ENCODE data around the gene MBD2.

DNA sequence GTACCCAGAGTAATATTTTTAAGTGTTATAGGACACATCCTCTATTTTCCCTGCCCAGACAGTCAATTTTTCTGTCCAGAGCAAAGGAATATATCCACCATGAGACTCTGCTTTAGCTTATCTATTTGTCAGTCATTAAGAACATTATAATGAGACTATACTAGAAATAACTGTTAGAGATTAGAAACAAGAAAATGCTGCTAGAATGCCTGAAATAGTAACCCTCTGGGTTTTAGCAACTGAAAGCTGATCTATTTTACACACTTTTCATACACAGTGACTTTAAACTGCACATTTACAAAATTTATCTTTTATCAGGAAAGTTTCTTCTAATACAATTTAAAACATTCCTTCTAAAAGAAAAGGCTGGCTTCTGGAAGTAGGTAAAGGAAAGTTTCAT lies 39.6 kb downstream of the MBD2 start:
- TF ChIP-seq, protein P1, sequence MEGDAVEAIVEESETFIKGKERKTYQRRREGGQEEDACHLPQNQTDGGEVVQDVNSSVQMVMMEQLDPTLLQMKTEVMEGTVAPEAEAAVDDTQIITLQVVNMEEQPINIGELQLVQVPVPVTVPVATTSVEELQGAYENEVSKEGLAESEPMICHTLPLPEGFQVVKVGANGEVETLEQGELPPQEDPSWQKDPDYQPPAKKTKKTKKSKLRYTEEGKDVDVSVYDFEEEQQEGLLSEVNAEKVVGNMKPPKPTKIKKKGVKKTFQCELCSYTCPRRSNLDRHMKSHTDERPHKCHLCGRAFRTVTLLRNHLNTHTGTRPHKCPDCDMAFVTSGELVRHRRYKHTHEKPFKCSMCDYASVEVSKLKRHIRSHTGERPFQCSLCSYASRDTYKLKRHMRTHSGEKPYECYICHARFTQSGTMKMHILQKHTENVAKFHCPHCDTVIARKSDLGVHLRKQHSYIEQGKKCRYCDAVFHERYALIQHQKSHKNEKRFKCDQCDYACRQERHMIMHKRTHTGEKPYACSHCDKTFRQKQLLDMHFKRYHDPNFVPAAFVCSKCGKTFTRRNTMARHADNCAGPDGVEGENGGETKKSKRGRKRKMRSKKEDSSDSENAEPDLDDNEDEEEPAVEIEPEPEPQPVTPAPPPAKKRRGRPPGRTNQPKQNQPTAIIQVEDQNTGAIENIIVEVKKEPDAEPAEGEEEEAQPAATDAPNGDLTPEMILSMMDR (conservative IDR thresholded peaks at IDR 0.05; ENCODE audit: low read depth, low read length) = no peak
- TF ChIP-seq EZH2 (IDR thresholded peaks at IDR 0.05; ENCODE audit: low read length, unreplicated experiment) (no peak), EZH2phosphoT487 (IDR thresholded peaks at IDR 0.05; ENCODE audit: borderline replicate concordance, low read length) (no peak)
